Ureter (tissue), 1 donor: Measurements from ENCODE around the gene RARB. TPM values are rescaled to one million over a fixed set of nuclear protein-coding genes. Genes with fewer than 3 reads are reported as not detected.

Experiments used
- DNase-seq: peaks from one replicate; pipeline ENCODE4 v3.0.0-alpha.2; 2020; ENCODE audit warnings: low spot score
- total RNA-seq: library from RNA; stranded (reverse); gene quantifications from one replicate; pipeline ENCODE4 v1.2.4, GENCODE V29; 2023
- donor health status: DM: yes; HTN: yes; CAD: no.

RARB gene
- total RNA-seq, 1 donor from 2014 or later, result 14.0 TPM

DNA sequence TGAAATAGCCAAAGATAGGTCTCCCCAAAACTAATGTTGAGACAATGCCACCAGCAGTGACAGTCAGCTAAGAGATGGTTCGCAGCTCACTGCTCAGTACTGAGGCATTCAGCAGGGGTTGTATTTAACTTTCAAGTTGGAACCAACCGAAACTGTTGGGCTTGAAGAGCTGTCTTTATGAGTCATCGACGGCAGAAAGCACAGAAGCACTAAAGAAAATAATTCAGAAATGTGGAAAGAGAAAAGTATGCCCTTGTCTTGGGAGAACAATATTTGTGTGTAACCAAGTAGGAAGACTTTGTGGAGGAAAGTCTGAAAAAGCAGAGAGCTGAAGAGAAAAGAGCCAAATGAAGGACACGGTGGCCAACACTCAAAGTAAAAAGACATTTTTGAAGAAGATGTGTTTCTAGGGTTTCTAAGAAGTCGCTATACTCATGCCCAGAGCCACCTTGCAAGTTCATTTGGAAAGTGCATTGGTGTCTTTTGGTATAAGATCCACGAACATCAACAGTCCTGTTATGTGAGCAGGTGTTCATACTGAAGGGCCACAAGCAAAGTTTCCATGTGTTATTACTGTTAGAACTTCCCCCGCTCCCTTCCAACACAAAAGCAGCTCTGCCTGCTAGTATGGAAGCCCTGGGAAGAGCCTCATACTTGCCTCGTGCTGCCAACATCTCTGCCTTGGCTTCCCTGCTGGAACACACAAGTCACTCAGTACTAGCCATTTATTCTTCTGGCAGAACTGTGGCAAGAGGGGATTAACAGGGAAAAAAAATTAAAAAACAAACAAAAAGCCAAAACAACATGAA, 4.1 kb upstream of the RARB start:
- no peak for DNase-seq

DNA sequence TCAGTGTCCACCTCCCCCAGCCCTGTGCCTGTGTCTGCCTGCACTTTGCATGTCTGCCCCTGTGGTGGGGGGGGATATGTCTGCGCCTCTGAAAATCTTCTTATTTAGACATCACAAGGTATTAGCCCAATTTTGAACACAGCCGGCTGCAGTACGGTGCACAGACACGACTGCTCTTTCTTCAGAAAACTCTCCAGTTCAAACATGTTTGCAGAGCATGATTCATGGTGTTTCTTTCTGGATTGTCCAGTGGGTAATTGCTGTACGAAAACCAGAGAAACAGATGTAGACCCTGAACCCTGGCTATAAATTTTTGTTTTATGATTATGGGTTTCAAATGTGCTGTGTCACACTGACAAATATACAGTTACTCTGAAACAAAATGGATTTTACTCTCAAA, 3.4 kb upstream of the RARB start:
- no peak for DNase-seq

DNA sequence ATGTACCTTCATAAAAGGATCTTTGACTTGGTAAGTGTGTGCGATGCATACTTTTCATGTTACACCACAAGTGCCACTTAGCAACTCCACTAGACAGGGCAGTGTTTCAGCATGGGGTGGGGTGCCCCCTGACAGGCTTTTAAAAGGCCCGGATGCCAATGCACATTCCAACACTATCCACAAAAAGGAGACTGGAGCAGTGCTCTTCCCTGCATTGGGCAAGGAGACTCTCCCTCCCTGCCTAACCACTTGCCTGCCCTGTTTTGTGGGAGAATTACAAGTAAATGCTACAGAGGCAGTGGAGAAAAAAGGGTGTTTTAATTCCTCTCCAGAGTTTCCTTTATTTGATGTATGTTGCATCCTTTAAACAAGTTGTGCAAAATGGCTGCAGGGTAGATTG, 1.7 kb upstream of the RARB start:
- no peak for DNase-seq

DNA sequence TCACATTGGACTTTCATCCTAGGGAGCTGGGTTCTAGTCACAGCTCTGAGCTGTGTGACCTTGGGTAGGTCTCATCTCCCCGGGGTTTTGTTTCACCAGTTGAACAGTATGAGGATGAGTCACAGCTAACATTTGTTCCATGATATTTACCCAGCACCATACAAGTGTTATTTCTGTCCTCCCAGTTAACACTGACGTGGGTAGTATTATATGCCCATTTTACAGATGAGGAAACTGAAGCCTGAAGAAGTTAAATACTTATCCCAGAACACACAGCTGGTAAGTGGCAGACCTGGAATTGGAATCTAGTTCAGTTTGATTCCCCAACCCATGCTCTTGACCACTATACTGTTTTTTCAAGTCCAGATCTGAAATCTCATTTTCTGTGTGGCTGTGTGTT, 908 bp upstream of the RARB start:
- no peak for DNase-seq

DNA sequence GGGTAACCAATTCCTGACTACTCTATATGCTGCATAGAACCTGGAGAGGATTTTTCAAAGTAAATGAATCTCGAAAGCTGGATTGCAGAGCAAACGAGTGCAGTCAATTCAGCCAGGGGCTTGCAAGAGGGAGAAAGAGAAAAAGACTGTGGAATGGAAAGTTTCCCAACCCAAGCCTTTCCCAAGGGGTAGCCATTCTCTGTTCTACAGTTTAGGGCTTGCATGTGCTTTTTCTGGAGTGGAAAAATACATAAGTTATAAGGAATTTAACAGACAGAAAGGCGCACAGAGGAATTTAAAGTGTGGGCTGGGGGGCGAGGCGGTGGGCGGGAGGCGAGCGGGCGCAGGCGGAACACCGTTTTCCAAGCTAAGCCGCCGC, 511 bp upstream of the RARB start:
- DNase-seq, result no peak

DNA sequence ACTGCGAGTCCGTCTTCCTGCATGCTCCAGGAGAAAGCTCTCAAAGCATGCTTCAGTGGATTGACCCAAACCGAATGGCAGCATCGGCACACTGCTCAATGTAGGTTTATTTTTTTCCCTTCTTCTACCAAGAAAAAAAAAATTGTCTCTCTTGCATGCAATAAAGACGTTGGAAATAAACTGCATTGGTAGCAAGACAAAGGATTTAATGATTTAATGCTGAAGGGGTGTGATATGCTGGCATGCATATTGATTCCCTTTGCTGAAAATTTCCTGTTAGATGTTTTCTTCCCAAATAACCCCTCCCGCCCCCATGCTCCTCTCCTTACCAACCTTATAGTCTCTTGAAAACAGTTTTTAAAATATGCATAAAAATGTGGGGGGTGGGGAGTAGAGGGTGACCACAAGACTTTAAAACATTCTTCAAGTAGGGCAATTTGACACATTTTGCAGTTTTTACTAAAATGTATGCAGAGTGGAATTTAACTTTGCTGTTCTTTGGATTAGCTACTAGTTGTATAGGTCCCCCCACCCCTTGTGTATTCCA, 799 bp downstream of the RARB start:
- DNase-seq, result no peak

DNA sequence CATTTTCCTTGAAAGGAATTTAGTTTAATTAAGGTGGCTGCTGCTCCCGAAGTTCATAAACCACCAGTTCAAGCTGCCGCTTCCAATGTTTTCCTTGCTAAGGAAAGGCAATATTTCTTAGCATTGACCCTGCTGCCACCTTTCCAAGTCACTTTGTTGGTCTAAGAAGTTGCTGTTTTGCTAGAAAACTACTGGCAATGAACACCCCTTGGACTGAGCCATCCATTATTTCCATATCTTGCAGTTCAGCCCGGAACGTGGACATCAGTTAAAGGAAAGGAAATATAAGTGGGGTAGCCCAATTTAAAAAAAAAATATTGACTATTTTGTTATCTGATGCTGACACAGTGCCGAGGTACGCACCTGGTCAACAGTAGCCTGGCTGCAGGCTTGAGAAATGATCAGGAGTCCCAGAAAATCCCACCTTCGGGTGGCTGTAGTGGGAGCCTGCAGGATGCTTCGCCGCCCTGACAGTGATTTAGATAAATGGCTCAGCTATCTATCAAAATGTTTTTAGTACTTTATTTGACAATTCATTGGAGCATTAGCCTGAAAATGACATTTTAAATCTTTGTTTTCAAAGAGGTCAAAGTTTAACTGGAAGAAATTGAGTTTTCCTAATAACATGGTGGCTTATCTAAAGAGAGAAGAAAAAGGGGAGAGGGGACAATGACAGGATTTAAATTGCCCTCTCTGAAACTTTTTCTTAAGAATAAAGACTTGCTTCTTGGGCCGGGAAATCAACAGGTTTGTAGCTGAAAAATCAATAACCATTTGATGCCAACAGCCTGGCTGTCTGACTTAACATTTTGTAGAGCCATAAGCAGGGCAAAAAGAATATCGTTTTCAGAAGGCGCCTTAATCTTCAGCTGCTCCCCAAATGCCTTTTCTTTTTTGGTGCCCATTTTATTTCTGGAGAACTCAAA, 1.6 kb downstream of the RARB start:
- no peak for DNase-seq

DNA sequence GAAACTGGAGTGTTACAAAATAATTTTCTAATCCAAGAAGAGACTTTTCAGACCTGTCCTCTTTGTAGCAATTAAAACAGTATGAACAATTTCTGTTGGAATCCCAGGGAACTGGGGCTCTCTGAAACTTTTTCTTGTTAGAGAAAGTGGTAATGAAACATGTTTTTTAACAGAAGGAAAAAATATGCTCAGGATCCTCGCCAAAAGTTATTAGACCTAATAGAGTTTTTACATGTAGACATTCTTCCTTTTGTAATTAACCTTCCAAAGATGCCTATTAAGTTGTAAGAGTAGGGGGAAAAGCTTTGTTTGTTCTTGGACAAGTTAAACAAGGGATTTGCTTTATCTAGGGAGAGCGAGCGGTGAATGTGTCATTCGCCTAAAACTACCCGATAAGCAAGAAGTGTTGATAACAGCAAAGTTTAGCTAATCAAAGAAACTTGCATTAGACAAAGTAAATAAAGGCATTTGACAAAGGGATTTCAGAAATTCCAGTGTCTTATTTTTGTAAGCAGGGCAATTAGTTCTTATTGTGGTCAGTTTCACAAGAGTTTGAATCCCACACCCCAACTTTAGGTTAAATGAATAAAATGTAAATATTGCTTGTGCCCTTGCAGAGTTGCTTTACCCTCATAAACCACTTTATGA, 2.3 kb downstream of the RARB start:
- DNase-seq, result no peak

DNA sequence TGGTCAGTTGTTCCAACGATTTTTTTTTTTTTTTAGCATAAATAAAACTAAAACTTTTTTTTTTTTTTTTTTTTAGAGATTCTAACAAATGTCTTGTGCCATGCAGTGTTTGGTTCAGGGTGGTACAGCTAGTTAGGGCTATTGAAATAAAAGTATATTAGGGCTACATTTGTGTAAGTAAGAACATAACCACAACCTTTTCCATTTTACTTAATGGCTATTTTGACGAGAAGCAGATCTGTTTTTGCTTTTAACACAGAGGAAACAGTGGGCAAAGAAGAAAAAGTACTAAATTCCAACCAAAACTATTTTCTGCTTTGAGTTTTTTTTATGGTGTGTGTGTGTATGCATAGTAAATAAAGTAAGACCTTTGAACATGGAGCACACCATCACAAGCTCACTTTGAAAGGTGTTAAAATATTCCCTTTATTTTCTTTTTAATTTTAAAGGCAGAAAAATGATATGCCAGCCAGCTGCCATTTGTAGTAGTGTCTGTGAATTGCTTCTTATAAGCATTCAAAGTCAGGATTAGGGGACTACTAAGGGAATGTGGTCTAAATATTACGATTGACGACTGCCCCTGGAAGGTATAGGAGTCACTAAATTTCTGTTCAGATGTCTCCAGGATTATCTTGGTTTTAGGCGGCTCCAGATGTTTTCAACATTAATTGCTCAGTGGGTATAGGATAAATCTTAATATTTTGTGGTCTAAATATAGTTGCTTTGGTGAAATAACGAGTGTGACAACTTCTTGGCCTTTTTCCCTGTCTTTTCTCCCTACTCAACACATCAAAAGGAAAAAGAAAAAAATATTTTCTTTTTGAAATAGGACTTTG, 3.1 kb downstream of the RARB start:
- DNase-seq, result no peak

DNA sequence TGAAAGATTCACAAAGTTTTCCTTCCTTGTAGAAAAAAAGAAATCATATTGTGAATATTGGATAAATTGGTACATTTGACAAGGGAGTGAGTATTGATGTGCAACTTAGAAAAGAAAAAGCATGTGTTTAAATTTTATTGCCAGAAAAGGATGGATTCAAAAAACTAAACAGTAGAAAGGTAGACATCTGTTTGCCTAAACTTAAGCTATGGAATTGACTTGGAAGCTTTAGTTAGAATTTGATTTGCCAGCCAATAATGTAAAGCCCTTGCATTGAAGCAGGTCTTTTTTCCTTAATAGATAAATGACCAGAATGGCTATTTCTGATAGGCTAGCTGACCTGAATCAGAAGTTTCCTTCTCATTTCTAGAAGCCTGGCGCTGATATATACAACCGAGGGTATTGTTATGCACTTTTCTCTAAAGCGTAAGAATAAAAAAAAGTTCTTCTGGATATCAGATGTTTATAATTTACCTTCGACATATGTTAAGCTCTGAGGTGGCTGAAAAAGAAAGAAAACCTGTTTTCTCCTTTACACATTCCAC, 4.2 kb downstream of the RARB start:
- no peak for DNase-seq

DNA sequence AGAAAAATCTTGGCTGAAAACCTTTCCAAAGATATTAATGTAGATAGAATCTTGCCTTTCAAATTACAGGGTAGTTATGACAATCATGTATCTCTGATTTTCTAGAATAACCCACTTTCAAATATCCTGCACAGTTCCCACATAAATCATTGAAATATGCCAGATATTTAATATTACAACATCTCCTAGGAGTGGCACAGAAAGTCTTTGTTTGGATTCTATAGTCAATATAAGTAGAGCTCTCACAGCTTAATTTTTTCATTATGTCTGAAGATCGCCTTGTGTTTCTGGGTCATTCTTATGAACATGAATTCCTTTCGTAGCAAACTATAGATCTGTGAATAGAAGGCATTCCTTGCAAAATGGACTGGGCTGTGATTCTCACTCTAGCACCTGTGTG, 5.0 kb downstream of the RARB start:
- no peak for DNase-seq

DNA sequence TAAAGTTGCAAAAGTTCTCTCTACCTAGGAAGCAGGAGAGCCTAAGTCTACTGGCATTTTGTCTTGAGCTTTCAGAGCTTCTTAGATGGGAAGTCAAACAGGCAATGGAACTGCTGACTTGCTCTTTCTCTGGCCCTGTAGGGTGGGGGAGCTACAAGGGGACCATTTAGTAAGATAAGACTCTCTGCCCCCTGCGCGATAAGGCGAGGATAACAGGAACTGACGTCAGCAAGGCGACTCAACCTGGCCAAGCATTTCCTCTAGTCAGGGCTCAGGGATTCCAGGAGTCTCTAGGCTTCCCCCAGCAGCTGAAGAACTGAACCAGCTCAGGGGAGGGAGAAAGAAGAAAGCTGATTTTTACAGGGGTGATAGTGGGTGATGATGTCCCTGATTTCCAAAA, 5.8 kb downstream of the RARB start:
- DNase-seq, result no peak

DNA sequence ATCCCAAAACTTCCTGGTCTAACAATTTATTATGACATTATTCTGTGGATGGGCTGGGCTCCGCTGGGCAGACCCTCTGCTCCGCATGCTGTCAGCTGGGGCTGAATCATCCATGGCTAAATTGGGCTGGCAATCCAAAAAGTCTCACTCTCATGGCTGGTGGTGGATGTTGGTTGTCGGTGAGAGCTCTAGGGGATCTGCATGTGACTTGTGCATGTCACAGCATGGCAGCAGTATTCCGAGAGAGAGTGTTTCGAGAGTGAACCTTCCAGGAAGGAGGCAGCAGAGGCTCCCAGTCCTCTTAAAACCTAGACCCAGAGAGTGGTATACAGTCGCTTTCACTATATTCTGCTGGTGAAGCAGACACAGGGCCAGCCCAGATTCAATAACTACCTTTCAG, 9.9 kb downstream of the RARB start:
- DNase-seq, result no peak

DNA sequence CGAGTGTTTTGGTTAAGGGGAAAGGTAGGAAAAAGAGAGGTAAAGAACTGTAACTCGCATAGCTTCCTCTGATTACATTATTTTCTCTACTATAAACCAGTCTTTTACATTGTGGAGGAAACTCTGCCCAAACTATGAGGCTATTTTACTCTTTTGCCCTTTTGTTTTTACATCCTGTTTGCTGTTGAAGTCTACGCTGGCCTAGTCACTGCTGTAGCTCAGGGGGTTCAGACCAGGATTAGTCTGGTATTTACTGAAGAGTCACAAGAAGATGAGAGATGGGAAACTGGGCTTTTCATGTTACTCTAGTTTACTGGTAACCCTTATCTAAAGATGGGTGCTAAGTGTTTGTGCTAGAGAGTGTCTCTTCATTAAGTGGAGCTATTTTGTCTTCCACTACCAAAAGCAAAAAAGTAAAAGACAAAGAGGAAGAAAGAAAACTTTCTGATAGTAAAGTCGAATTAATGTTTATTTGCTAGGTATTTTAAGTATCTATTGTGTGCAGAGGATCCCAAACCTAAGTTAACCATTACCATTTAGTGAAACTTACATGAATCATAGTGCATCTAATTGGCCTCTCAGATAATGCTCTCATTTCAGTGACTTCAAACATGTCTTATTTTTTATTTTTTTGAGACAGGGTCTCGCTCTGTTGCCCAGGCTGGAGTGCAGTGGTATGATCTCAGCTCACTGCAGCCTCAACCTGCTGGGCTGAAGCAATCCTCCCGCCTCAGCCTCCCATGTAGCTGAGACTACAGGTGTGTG, 10.9 kb downstream of the RARB start:
- no peak for DNase-seq

DNA sequence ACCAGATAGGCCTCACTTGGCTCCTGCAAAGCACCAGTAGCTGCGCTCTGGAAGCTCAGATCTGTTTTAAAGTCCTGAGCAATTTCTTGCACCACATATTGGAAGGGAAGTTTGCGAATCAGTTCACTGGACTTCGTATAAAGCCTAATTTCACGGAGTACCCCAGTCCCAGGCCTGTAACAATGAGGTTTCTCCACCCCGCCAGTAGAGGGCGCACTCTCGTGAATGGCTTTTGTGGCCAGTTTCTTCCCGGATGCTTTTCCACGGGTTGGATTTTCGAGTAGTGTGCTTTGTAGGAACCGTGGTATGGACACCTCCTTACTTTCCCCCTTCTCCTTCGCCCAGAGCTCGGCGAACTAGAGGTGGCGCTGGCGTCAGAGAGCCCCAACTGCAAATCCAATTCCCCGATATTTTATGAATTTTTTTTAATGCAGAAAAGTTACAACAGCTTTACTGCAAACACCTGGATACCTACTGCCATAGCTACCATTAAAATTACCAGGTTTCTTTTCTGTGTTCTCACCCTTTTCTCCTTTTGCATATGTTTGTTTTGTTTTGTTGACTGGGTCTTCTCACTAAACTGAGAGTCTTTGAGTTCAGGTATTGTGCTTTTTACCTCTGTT, 13.3 kb downstream of the RARB start:
- no peak for DNase-seq

DNA sequence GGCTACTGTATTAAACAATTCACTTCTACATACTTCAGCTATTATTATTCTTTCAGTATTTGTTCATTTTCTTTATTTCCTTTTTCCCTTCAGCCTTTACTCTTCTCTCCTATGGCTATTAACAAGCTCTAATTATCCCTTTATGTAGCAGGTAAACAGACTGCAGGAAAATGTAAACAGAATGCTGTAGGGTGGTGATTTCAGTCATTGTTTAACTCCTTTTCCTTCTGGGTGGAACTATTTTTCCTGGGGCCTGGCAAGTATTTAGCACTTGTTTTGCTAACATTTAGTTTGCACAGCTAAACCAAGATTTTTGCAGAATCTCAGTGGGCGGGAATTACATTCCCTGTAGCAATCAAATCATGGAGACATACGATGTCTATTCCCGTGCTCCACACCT, 14.4 kb downstream of the RARB start:
- no peak for DNase-seq

DNA sequence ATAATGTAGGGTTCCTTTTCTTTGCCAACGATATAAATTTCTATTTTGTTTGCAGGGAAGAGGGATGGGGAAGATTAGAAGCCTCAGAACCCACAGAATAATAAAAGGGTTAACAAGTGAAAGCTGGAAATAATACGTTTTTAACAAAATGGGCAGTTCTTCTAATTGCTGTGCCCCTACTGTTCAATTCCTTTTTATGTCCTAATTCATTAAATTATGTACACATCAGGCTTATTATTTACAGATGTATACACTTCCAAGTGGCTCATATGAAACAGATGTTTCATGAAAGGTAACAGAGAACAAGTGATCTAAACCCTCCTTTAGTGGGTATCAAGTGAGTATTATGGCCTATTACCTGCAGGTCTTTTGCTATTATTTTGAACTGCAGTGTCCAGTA, 16.2 kb downstream of the RARB start:
- DNase-seq, result no peak

DNA sequence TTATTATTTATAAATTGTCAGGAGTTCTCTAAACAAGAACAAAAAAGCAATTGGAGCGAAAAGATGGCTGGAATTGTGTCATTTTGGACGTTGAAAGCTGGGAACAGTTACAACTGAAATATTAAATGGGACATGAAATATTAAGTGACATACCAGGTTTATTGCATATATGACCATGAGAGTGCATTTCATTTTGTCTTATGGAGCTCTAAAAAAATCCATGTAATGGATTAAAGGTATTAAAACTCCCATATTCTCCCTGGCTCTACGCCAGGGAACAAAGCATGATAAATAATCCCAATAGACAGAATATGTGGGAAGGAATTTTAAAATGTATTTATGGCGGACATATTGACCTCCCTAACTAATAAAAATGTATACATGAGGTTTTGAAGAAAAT, 17.7 kb downstream of the RARB start:
- DNase-seq, result no peak

DNA sequence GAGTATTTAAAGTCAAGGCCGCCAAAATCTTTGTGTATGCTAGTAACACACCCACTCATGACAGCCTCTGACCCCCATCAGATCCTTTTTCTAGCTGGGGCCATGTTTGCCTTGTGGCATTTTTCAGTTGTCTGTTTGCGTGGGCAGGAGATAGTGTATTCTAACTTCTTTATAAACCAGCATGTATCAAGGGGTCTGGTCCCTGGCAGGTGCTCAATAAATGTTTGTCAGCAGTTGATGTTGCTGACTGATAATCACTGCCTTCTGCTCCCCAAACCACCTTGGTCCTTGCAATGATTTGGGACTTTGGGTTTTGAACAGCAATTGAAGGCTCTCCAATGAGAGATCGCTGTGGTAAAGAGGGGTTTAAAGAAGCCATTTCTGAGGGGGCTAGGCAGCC, 19.2 kb downstream of the RARB start:
- DNase-seq, result no peak

DNA sequence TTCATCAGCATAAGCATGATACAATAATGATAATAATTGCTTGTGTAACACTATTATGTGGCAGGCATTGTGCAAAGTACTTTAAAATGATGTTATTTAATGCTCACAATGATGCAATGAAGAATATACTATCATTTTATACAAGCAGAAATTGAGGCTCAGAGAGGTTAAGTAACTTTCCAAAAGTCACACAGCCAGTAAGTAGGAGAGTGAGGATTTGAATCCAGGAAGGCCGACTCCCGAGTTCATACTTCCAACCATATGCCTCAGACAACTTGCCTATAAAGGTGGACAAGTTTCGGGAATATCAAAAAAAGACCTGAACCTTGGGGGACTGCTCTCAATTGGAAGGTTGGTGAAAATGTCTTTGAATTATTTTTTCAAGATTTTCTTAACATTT, 19.9 kb downstream of the RARB start:
- no peak for DNase-seq
